Endodermal cell (in vitro differentiated cells): ENCODE measurements around the gene TBC1D16. TPM values are rescaled to one million over a fixed set of nuclear protein-coding genes. Genes with fewer than 3 reads are reported as not detected.

Experiments used
- DNase-seq: peaks from one replicate; pipeline ENCODE4 v3.0.0-alpha.2; 2017
- H3K27ac ChIP-seq: 2 replicates; pipeline ENCODE4 v1.5.1; 2013; ENCODE audit warnings: mild to moderate bottlenecking, low read depth, low read length, moderate library complexity
- H3K27me3 ChIP-seq: 2 replicates; pipeline ENCODE4 v1.6.1; 2013; ENCODE audit warnings: mild to moderate bottlenecking, low read length, moderate library complexity; ENCODE audit not compliant: insufficient read depth, control insufficient read depth, poor library complexity, severe bottlenecking
- H3K36me3 ChIP-seq: 2 replicates; pipeline ENCODE4 v1.7.0; 2013; ENCODE audit warnings: mild to moderate bottlenecking, low read length, moderate library complexity; ENCODE audit not compliant: control insufficient read depth, insufficient read depth
- H3K4me1 ChIP-seq: one replicate; pipeline ENCODE4 v1.7.0; 2013; ENCODE audit warnings: low read length; ENCODE audit not compliant: control insufficient read depth, insufficient read depth
- H3K4me3 ChIP-seq: 2 replicates; pipeline ENCODE4 v1.5.1; 2013; ENCODE audit warnings: mild to moderate bottlenecking, low read length, moderate library complexity
- H3K9ac ChIP-seq: 2 replicates; pipeline ENCODE4 v1.6.1; 2013; ENCODE audit warnings: mild to moderate bottlenecking, low read length, moderate library complexity; ENCODE audit not compliant: poor library complexity, severe bottlenecking; ENCODE audit errors: extremely low read depth
- H3K9me3 ChIP-seq: 2 replicates; pipeline ENCODE4 v1.6.1; 2013; ENCODE audit warnings: mild to moderate bottlenecking, low read length, moderate library complexity; ENCODE audit not compliant: control insufficient read depth
- H3K27ac Mint-ChIP-seq: 2 replicates; pipeline ENCODE4 v1.8.0; 2020; ENCODE audit warnings: mixed read lengths
- H3K27me3 Mint-ChIP-seq: 2 replicates; pipeline ENCODE4 v1.8.0; 2021; ENCODE audit warnings: mild to moderate bottlenecking, mixed read lengths; ENCODE audit not compliant: insufficient read depth
- H3K36me3 Mint-ChIP-seq: 2 replicates; pipeline ENCODE4 v1.8.0; 2020; ENCODE audit warnings: low read depth, mixed read lengths
- H3K4me1 Mint-ChIP-seq: 2 replicates; pipeline ENCODE4 v1.8.0; 2020; ENCODE audit warnings: mixed read lengths
- H3K4me3 Mint-ChIP-seq: 2 replicates; pipeline ENCODE4 v1.8.0; 2020; ENCODE audit warnings: mild to moderate bottlenecking, moderate library complexity, mixed read lengths
- H3K9me3 Mint-ChIP-seq: 2 replicates; pipeline ENCODE4 v1.8.0; 2020; ENCODE audit warnings: mild to moderate bottlenecking, mixed read lengths
- WGBS, 2 experiments: methylation state at CpG; one replicate each; pipeline versions ENCODE4 v1.1.5 to v1.1.7; 2013; ENCODE audit warnings: missing lambda C conversion rate in 2 of 2, mixed read lengths in 1 of 2; ENCODE audit not compliant: insufficient coverage in 1 of 2, insufficient read length in 1 of 2; 5-methylcytosine and 5-hydroxymethylcytosine counted together
- total RNA-seq, 2 donors: library from RNA; stranded (reverse); fragmentation: NEBNext Ultra II Directional in 1 of 2; extraction: Animal tissue kit (Norgen Biotek cat#: 25700) in 1 of 2; gene quantifications; 2 replicates in 1 of 2; 3 replicates in 1 of 2; pipeline ENCODE4 v1.2.1, GENCODE V29; 2021
- TF ChIP-seq, protein P1 (sequence below): fragments of 200-600 bp; sonication (generic); conservative IDR thresholded peaks from 2 replicates; pipeline ENCODE4 v1.5.0; 2021; ENCODE audit warnings: antibody characterized with exemption, mild to moderate bottlenecking

TBC1D16 gene
- total RNA-seq, 2 donors from 2014 or later, result 88.2 to 116 TPM

DNA sequence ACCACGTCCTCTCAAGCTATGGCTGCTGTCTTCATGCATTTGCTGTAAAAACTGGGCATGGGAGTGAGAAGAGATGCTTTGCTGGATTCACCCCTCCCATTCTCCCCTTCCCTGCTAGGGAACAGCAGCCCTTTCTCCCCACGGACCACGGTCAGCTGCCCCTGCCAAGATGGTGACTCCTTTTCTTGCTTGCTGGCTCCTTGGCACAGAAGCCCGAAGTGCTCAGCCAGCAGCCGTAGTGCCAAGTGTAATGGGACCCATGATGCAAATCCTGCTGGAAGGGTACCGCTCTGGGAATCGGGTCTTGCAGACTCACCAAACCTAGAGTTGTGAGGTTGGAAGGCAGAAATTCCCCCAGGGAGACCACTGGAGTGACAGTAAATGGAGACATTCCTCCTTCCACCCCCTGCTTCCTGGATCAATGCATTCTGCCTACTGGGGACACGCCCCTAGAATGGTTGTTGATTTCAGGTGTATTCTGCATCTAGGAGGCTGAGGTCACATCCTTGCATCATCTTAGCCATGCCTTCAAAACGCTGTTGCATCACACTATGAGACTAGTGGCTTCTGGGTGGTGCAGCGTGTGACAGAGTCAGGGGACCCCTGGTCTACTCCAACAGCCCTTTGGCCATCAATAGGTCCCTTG is 133.4 kb downstream of the TBC1D16 start:
- no peaks in the 10 kb centered on the region for H3K36me3 Mint-ChIP-seq
- peak; percentile 58 for DNase-seq
- H3K4me3 ChIP-seq, result no peak overlapping the region
- H3K27me3 Mint-ChIP-seq, result peaks cover 35% of the 10 kb centered on the region
- TF ChIP-seq, protein P1, sequence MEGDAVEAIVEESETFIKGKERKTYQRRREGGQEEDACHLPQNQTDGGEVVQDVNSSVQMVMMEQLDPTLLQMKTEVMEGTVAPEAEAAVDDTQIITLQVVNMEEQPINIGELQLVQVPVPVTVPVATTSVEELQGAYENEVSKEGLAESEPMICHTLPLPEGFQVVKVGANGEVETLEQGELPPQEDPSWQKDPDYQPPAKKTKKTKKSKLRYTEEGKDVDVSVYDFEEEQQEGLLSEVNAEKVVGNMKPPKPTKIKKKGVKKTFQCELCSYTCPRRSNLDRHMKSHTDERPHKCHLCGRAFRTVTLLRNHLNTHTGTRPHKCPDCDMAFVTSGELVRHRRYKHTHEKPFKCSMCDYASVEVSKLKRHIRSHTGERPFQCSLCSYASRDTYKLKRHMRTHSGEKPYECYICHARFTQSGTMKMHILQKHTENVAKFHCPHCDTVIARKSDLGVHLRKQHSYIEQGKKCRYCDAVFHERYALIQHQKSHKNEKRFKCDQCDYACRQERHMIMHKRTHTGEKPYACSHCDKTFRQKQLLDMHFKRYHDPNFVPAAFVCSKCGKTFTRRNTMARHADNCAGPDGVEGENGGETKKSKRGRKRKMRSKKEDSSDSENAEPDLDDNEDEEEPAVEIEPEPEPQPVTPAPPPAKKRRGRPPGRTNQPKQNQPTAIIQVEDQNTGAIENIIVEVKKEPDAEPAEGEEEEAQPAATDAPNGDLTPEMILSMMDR, result no peak
- no peak overlapping the region for H3K9ac ChIP-seq
- H3K4me1 ChIP-seq, result no peaks in the 10 kb centered on the region
- H3K27ac Mint-ChIP-seq, result no peak overlapping the region
- H3K27me3 ChIP-seq, result no peaks in the 10 kb centered on the region
- H3K4me1 Mint-ChIP-seq, result no peaks in the 10 kb centered on the region
- 88% methylated on average over 7 to 10 of the region's 10 CpGs for WGBS, 2 experiments
- H3K36me3 ChIP-seq, result no peaks in the 10 kb centered on the region
- no peak overlapping the region for H3K4me3 Mint-ChIP-seq
- H3K9me3 Mint-ChIP-seq, result peaks cover 7% of the 10 kb centered on the region
- no peaks in the 10 kb centered on the region for H3K9me3 ChIP-seq
- H3K27ac ChIP-seq, result no peak overlapping the region

DNA sequence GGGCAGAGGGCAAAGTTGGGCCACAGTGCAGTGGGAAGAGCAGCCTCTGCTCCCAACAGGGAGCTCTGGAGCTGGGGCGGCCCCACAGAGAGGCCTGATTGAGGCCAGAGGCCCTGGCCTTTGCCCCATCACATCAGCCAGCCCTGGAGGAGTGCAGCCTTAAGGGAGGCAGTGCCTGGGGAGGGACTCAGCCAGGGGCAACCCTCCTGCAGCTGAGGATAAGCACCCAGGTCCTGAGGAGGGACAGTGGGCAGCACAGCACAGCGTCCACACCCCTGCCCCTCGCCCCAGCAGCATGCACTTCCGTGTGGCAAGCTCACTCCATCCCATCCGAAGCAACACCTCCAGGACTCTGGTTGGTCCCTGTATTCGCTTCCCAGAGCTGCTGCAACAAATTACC is 134.5 kb downstream of the TBC1D16 start:
- Mint-ChIP-seq H3K9me3 (peaks cover 7% of the 10 kb centered on the region), H3K36me3 (no peaks in the 10 kb centered on the region), H3K27ac (no peak overlapping the region), H3K27me3 (peaks cover 38% of the 10 kb centered on the region), H3K4me3 (no peak overlapping the region), H3K4me1 (no peaks in the 10 kb centered on the region)
- DNase-seq, result peak; percentile 41
- Histone ChIP-seq H3K4me1 (no peaks in the 10 kb centered on the region), H3K27ac (no peak overlapping the region), H3K4me3 (no peak overlapping the region), H3K9me3 (no peaks in the 10 kb centered on the region), H3K36me3 (no peaks in the 10 kb centered on the region), H3K27me3 (no peaks in the 10 kb centered on the region), H3K9ac (no peak overlapping the region)
- TF ChIP-seq, protein P1, result no peak
- 87 to 94% methylated on average over 5 to 6 of the region's 6 CpGs for WGBS, 2 experiments

DNA sequence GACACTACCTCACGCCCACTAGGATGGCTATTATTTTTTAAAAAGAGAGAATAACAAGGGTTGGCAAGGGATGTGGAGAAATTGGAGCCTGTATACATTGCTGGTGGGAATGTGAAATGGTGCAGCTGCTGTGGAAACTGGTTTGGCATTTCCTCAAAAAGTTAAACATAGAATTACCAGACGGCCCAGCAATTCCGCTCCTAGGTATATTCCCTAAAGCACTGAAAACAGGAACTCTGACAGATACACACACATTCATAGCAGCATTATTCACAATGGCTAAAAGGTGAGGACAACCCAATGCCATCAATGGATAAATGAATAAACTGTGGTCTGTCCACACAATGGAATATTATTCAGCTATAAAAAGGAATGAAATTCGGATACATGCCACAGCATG is 136.1 kb downstream of the TBC1D16 start:
- Histone ChIP-seq H3K4me1 (no peaks in the 10 kb centered on the region), H3K9ac (no peak overlapping the region), H3K27me3 (no peaks in the 10 kb centered on the region), H3K36me3 (no peaks in the 10 kb centered on the region), H3K27ac (no peak overlapping the region), H3K4me3 (no peak overlapping the region), H3K9me3 (no peaks in the 10 kb centered on the region)
- Mint-ChIP-seq H3K4me3 (no peak overlapping the region), H3K4me1 (no peaks in the 10 kb centered on the region), H3K36me3 (no peaks in the 10 kb centered on the region), H3K27me3 (peaks cover 35% of the 10 kb centered on the region), H3K9me3 (peaks cover 7% of the 10 kb centered on the region), H3K27ac (no peak overlapping the region)
- TF ChIP-seq, protein P1, result no peak
- 92 to 100% methylated on average over 2 to 4 of the region's 4 CpGs for WGBS, 2 experiments
- DNase-seq, result no peak
